ENCODE results near the gene MTF1.

- TF ChIP-seq POLR2A (IDR thresholded peaks at IDR 0.05; ENCODE audit: low read depth, low read length) (no peak), POLR2AphosphoS5 (IDR thresholded peaks at IDR 0.05; ENCODE audit: low read depth, low read length) (no peak)
Observed at GRCh38 chr1:37813529-37814145, 45.8 kb downstream of the MTF1 start.

Data from GM12891 (cell line).